ENCODE measurements around the gene CALHM3. TPM values are rescaled to one million over a fixed set of nuclear protein-coding genes. Genes with fewer than 3 reads are reported as not detected.
A peak's percentile ranks its signal among the peaks of the same experiment; 100 is the strongest.
"Not testable (repeated sequence)": the region's sequence is repeated elsewhere in the genome, so short reads cannot be mapped to it uniquely, and the experiment has no call there.

CALHM3 gene
- total RNA-seq, 1 experiment from 2014 or later, result 2.3 TPM

GRCh38 chr10:103491729-103492364 is 12.8 kb upstream of the CALHM3 start:
- Histone ChIP-seq H3K4me2 (ENCODE audit: low read length) (no peak overlapping the region), H3K9me3 (ENCODE audit: low read length) (no peaks in the 10 kb centered on the region), H4K20me1 (ENCODE audit: low read length) (no peaks in the 10 kb centered on the region), H3K4me1 (ENCODE audit: insufficient read depth, low read length) (peaks cover 9% of the 10 kb centered on the region), H3K9me2 (replicated peaks; ENCODE audit: low read length) (no peaks in the 10 kb centered on the region), H3K27me3 (ENCODE audit: low read length) (peaks cover 21% of the 10 kb centered on the region), H3K27ac (ENCODE audit: low read length) (no peak overlapping the region), H3K79me2 (ENCODE audit: low read length) (no peaks in the 10 kb centered on the region), H3K9ac (ENCODE audit: low read length) (no peak overlapping the region), H3K4me3 (ENCODE audit: low read length) (no peak overlapping the region), H2AFZ (ENCODE audit: low read length) (no peak overlapping the region), H3F3A (ENCODE audit: low read length, unreplicated experiment) (no peaks in the 10 kb centered on the region), H3K36me3 (ENCODE audit: low read depth, low read length) (no peaks in the 10 kb centered on the region)
- CTCF ChIA-PET, result interaction anchor here (0.5 kb wide), 1 partner anchor 209 kb away, joined by 3 read pairs; no protein-coding TSS in a partner anchor
- ATAC-seq (peak; percentile 84), DNase-seq (peak; percentile 71)
- TF ChIP-seq EZH2 (IDR thresholded peaks at IDR 0.05; ENCODE audit: low read length, unreplicated experiment) (no peak), EZH2phosphoT487 (IDR thresholded peaks at IDR 0.05; ENCODE audit: borderline replicate concordance, low read length) (no peak), CTCF (conservative IDR thresholded peaks at IDR 0.05; ENCODE audit: low read depth, low read length) (no peak)
- BruUV-seq (replicated peaks), result no TSS peak
- POLR2A ChIA-PET (ENCODE audit: unreplicated experiment), result no interaction called here
- intact Hi-C loops (cut with micrococcal nuclease), result loop anchor here (5.0 kb wide), 1 partner anchor 100 kb away; no protein-coding TSS in a partner anchor

GRCh38 chr10:103490986-103491314 is 11.9 kb upstream of the CALHM3 start:
- Histone ChIP-seq H3K27me3 (ENCODE audit: low read length) (peaks cover 21% of the 10 kb centered on the region), H3K9me3 (ENCODE audit: low read length) (no peaks in the 10 kb centered on the region), H2AFZ (ENCODE audit: low read length) (no peak overlapping the region), H3K9ac (ENCODE audit: low read length) (no peak overlapping the region), H3K36me3 (ENCODE audit: low read depth, low read length) (no peaks in the 10 kb centered on the region), H3K4me2 (ENCODE audit: low read length) (no peak overlapping the region), H4K20me1 (ENCODE audit: low read length) (no peaks in the 10 kb centered on the region), H3F3A (ENCODE audit: low read length, unreplicated experiment) (no peaks in the 10 kb centered on the region), H3K9me2 (replicated peaks; ENCODE audit: low read length) (no peaks in the 10 kb centered on the region), H3K4me3 (ENCODE audit: low read length) (no peak overlapping the region), H3K27ac (ENCODE audit: low read length) (no peak overlapping the region), H3K79me2 (ENCODE audit: low read length) (no peaks in the 10 kb centered on the region), H3K4me1 (ENCODE audit: insufficient read depth, low read length) (peaks cover 9% of the 10 kb centered on the region)
- no TSS peak for BruUV-seq (replicated peaks)
- intact Hi-C loops (cut with micrococcal nuclease), result loop anchor here (5.0 kb wide), 1 partner anchor 101 kb away; no protein-coding TSS in a partner anchor
- TF ChIP-seq CTCF (conservative IDR thresholded peaks at IDR 0.05; ENCODE audit: low read depth, low read length), result no peak
- TF ChIP-seq EZH2phosphoT487 (IDR thresholded peaks at IDR 0.05; ENCODE audit: borderline replicate concordance, low read length), result no peak
- CTCF ChIA-PET, result no interaction called here
- DNase-seq, result no peak
- POLR2A ChIA-PET (ENCODE audit: unreplicated experiment), result no interaction called here
- ATAC-seq, result no peak

GRCh38 chr10:103487410-103487708 is 8.3 kb upstream of the CALHM3 start:
- no peaks in the 10 kb centered on the region for H3F3A ChIP-seq (ENCODE audit: low read length, unreplicated experiment)
- intact Hi-C loops (cut with micrococcal nuclease), result no loop called here
- H3K27me3 ChIP-seq (ENCODE audit: low read length), result no peaks in the 10 kb centered on the region
- H3K36me3 ChIP-seq (ENCODE audit: low read depth, low read length), result no peaks in the 10 kb centered on the region
- H3K9me2 ChIP-seq (replicated peaks; ENCODE audit: low read length), result no peaks in the 10 kb centered on the region
- ATAC-seq, result no peak
- TF ChIP-seq CTCF (conservative IDR thresholded peaks at IDR 0.05; ENCODE audit: low read depth, low read length) (no peak), EZH2phosphoT487 (IDR thresholded peaks at IDR 0.05; ENCODE audit: borderline replicate concordance, low read length) (no peak), EZH2 (IDR thresholded peaks at IDR 0.05; ENCODE audit: low read length, unreplicated experiment) (no peak)
- H3K79me2 ChIP-seq (ENCODE audit: low read length), result no peaks in the 10 kb centered on the region
- BruUV-seq (replicated peaks), result no TSS peak
- peaks cover 9% of the 10 kb centered on the region for H3K4me1 ChIP-seq (ENCODE audit: insufficient read depth, low read length)
- H3K9me3 ChIP-seq (ENCODE audit: low read length), result no peaks in the 10 kb centered on the region
- no peak overlapping the region for H3K4me2 ChIP-seq (ENCODE audit: low read length)
- no peak overlapping the region for H3K27ac ChIP-seq (ENCODE audit: low read length)
- no peak overlapping the region for H3K4me3 ChIP-seq (ENCODE audit: low read length)
- H4K20me1 ChIP-seq (ENCODE audit: low read length), result no peaks in the 10 kb centered on the region
- ChIA-PET POLR2A (ENCODE audit: unreplicated experiment) (no interaction called here), CTCF (no interaction called here)
- no peak overlapping the region for H2AFZ ChIP-seq (ENCODE audit: low read length)
- no peak overlapping the region for H3K9ac ChIP-seq (ENCODE audit: low read length)
- no peak for DNase-seq

- H4K20me1 ChIP-seq (ENCODE audit: low read length); POLR2A ChIA-PET (ENCODE audit: unreplicated experiment); intact Hi-C loops (cut with micrococcal nuclease); H2AFZ ChIP-seq (ENCODE audit: low read length); H3K27ac ChIP-seq (ENCODE audit: low read length); H3K4me3 ChIP-seq (ENCODE audit: low read length); BruUV-seq (replicated peaks); H3K9ac ChIP-seq (ENCODE audit: low read length); H3K9me2 ChIP-seq (replicated peaks; ENCODE audit: low read length); H3K27me3 ChIP-seq (ENCODE audit: low read length); H3K4me1 ChIP-seq (ENCODE audit: insufficient read depth, low read length); H3K79me2 ChIP-seq (ENCODE audit: low read length); H3K36me3 ChIP-seq (ENCODE audit: low read depth, low read length); DNase-seq; H3K9me3 ChIP-seq (ENCODE audit: low read length); H3K4me2 ChIP-seq (ENCODE audit: low read length); H3F3A ChIP-seq (ENCODE audit: low read length, unreplicated experiment); ATAC-seq: not testable (repeated sequence)
- CTCF ChIA-PET, result interaction anchor here (0.6 to 1.4 kb wide), 3 partner anchors 55 to 261 kb away, joined by 3 to 6 read pairs (median 4); no protein-coding TSS in a partner anchor
Observed at GRCh38 chr10:103486635-103487409, 7.8 kb upstream of the CALHM3 start.

Measured in PC-3 (cell line).